ENCODE results near the gene EBF3. TPM values are rescaled to one million over a fixed set of nuclear protein-coding genes. Genes with fewer than 3 reads are reported as not detected.

EBF3 gene
- total RNA-seq, 1 experiment from 2014 or later, result 0.12 TPM

DNA sequence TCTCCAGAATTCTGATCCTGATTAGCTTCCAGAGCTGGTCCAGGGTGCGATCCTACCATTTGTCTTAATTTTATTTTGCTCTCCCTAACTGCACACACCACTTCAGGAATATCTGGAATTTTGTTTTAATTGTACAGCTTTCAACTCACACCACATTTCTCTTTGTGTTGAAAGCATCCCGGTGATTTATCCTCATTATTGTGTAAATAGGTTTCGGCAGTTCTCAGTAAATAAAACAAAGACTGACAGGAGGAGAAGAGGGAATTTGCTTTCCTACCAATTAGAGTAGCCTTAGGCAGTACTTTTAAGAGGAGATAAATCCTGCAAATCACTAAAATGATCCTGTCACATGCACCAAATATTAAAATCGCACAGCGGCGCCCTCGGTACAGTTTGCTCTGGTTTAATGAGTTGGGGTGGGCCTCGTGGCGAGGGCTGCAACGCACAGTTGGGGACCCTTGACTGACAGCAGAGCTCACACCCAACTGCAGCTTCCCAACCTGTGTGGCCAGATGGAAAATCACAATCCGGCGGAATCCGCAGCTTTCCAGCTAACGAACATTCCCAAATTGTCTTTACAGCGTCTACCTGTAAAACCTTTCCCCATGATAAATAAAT lies 62.6 kb downstream of the EBF3 start (continued):
- TF ChIP-seq RAD21 (IDR thresholded peaks at IDR 0.05; ENCODE audit: low read depth), result no peak
- no peak for TF ChIP-seq EZH2 (IDR thresholded peaks at IDR 0.05)
- TF ChIP-seq SRF (IDR thresholded peaks at IDR 0.05; ENCODE audit: low read depth), result no peak
- no peak for TF ChIP-seq CTCF (IDR thresholded peaks at IDR 0.05 in 2 of 3, conservative IDR thresholded peaks at IDR 0.05 in 1 of 3; ENCODE audit: borderline replicate concordance in 1 of 3, insufficient read depth in 1 of 3, low read depth in 2 of 3, low read length in 2 of 3)
- no peak for TF ChIP-seq SP1 (IDR thresholded peaks at IDR 0.05; ENCODE audit: low read depth)
- TF ChIP-seq FOSL1 (IDR thresholded peaks at IDR 0.05; ENCODE audit: low read depth), result no peak
- TF ChIP-seq TCF7L2 (IDR thresholded peaks at IDR 0.05; ENCODE audit: borderline replicate concordance, extremely low read depth, insufficient read depth, insufficient read length), result no peak
- no peak for TF ChIP-seq ZNF274 (IDR thresholded peaks at IDR 0.05; ENCODE audit: low read depth, low read length)
- no peak for TF ChIP-seq EZH2phosphoT487 (IDR thresholded peaks at IDR 0.05; ENCODE audit: borderline replicate concordance)
- TF ChIP-seq POLR2A (IDR thresholded peaks at IDR 0.05; ENCODE audit: borderline replicate concordance, extremely low read depth, insufficient read depth, insufficient read length), result no peak

GRCh38 chr10:129900825-129901224 lies 63.2 kb downstream of the EBF3 start:
- DNase-seq (ENCODE audit: low read depth, low spot score), result no peak
- Histone ChIP-seq H4K20me1 (ENCODE audit: insufficient read depth) (no peaks in the 10 kb centered on the region), H3K4me1 (ENCODE audit: control insufficient read depth in 1 of 2, insufficient read depth in 2 of 2, low read length in 2 of 2) (no peaks in the 10 kb centered on the region), H2AFZ (ENCODE audit: low read depth, low read length, poor library complexity, severe bottlenecking) (no peak overlapping the region), H3K9ac (ENCODE audit: low read length) (no peak overlapping the region), H3K4me3 (replicated peaks in 1 of 2; ENCODE audit: low read depth in 1 of 2, low read length in 2 of 2) (no peak overlapping the region), H3K27me3 (ENCODE audit: insufficient read depth, low read length) (no peaks in the 10 kb centered on the region), H3K79me2 (ENCODE audit: insufficient read depth, low read length) (no peaks in the 10 kb centered on the region), H3K4me2 (ENCODE audit: low read length) (no peak overlapping the region), H3K9me3 (ENCODE audit: control insufficient read depth in 1 of 2, insufficient read depth in 1 of 2, low read depth in 1 of 2, low read length in 2 of 2) (no peaks in the 10 kb centered on the region), H3K27ac (ENCODE audit: low read depth, low read length) (no peak overlapping the region), H3K9me2 (ENCODE audit: insufficient read depth) (no peaks in the 10 kb centered on the region), H3K36me3 (ENCODE audit: control insufficient read depth in 1 of 2, insufficient read depth in 2 of 2, low read length in 2 of 2) (no peaks in the 10 kb centered on the region)
- ChIA-PET POLR2A (no interaction called here), CTCF (no interaction called here), RAD21 (ENCODE audit: low non-redundant PET in 1 of 2, low total read pairs in 2 of 2, uncharacterized antibody in 2 of 2, unreplicated experiment in 2 of 2) (no interaction called here)
- TF ChIP-seq ZNF274 (IDR thresholded peaks at IDR 0.05; ENCODE audit: low read depth, low read length) (no peak), EZH2phosphoT487 (IDR thresholded peaks at IDR 0.05; ENCODE audit: borderline replicate concordance) (no peak), POLR2AphosphoS5 (IDR thresholded peaks at IDR 0.05; ENCODE audit: low read depth, low read length) (no peak), CTCF (IDR thresholded peaks at IDR 0.05 in 2 of 3, conservative IDR thresholded peaks at IDR 0.05 in 1 of 3; ENCODE audit: borderline replicate concordance in 1 of 3, insufficient read depth in 1 of 3, low read depth in 2 of 3, low read length in 2 of 3) (no peak), POLR2A (IDR thresholded peaks at IDR 0.05; ENCODE audit: borderline replicate concordance, extremely low read depth, insufficient read depth, insufficient read length) (no peak), SIN3A (IDR thresholded peaks at IDR 0.05; ENCODE audit: low read depth) (no peak), EZH2 (IDR thresholded peaks at IDR 0.05) (no peak), JUND (IDR thresholded peaks at IDR 0.05) (no peak), ZFX (IDR thresholded peaks at IDR 0.05) (no peak), SP1 (IDR thresholded peaks at IDR 0.05; ENCODE audit: low read depth) (no peak)
- TF ChIP-seq, protein P1, sequence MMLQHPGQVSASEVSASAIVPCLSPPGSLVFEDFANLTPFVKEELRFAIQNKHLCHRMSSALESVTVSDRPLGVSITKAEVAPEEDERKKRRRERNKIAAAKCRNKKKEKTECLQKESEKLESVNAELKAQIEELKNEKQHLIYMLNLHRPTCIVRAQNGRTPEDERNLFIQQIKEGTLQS (IDR thresholded peaks at IDR 0.05), result no peak
- no peak for ATAC-seq
- intact Hi-C loops (cut with micrococcal nuclease), result no loop called here
- no TSS peak for BruUV-seq (replicated peaks)

Data from HCT116 (cell line).